K562 (cell line): ENCODE measurements around the gene TBCC.

Experiments
- ESRRA ChIP-seq: fragments of 450-650 bp; IDR thresholded peaks from 2 replicates; pipeline ENCODE4 v1.6.1; 2014; ENCODE audit warnings: low read depth, mild to moderate bottlenecking, moderate library complexity, borderline replicate concordance
- JUND ChIP-seq, 2 experiments: IDR thresholded peaks; 2 replicates in 1 of 2; 3 replicates in 1 of 2; pipeline ENCODE4 v1.6.1; 2011; ENCODE audit warnings: borderline replicate concordance in 2 of 2, low read depth in 2 of 2, low read length in 2 of 2, improper control_type of control experiment in 1 of 2, missing biosample characterization in 1 of 2, missing genetic modification characterization in 1 of 2, missing genetic modification reagents in 1 of 2
- L3MBTL2 ChIP-seq: fragments of 450-650 bp; IDR thresholded peaks from 2 replicates; pipeline ENCODE4 v1.6.1; 2016; ENCODE audit warnings: mild to moderate bottlenecking, moderate library complexity
- RFX5 ChIP-seq: IDR thresholded peaks from 2 replicates; pipeline ENCODE4 v1.6.1; 2011; ENCODE audit warnings: low read depth, mild to moderate bottlenecking, improper control_type of control experiment, low read length
- TOE1 ChIP-seq, 2 experiments: fragments of 450-650 bp in 1 of 2; sonication (generic) in 1 of 2; formaldehyde crosslinking in 1 of 2; IDR thresholded peaks; 2 replicates each; pipeline versions ENCODE4 v1.7.1 to v1.8.0; 2016 to 2022; ENCODE audit warnings: borderline replicate concordance in 2 of 2, mild to moderate bottlenecking in 2 of 2, antibody characterized with exemption in 1 of 2, inconsistent platforms in 1 of 2, low read depth in 1 of 2, missing genetic modification reagents in 1 of 2, moderate library complexity in 1 of 2
- YY1 ChIP-seq, 3 experiments: IDR thresholded peaks; 2 replicates each; pipeline ENCODE4 v1.6.1; 2011; ENCODE audit warnings: low read length in 2 of 3, mild to moderate bottlenecking in 2 of 3, moderate library complexity in 2 of 3, borderline replicate concordance in 1 of 3, control low read depth in 1 of 3, low read depth in 1 of 3; ENCODE audit not compliant: insufficient read depth in 3 of 3, insufficient replicate concordance in 2 of 3, control insufficient read depth in 1 of 3, insufficient read length in 1 of 3; ENCODE audit errors: extremely low read depth in 1 of 3
- ZKSCAN8 ChIP-seq: fragments of 200-800 bp; sonication (Bioruptor generic); IDR thresholded peaks from 2 replicates; pipeline ENCODE4 v1.6.1; 2016; ENCODE audit warnings: missing genetic modification characterization, missing compliant biosample characterization
- ZNF12 ChIP-seq: sonication (generic); formaldehyde crosslinking; IDR thresholded peaks from 2 replicates; pipeline ENCODE4 v1.4.0; 2020; ENCODE audit warnings: mild to moderate bottlenecking, missing genetic modification reagents
- TF ChIP-seq, protein P1 (sequence below), 3 experiments: IDR thresholded peaks in 2 of 3; conservative IDR thresholded peaks in 1 of 3; 2 replicates each; pipeline ENCODE4 v1.5.1; 2011 to 2012; ENCODE audit warnings: low read length in 3 of 3, mild to moderate bottlenecking in 3 of 3, control low read depth in 2 of 3, improper control_type of control experiment in 1 of 3, inconsistent platforms in 1 of 3, low read depth in 1 of 3, mixed read lengths in 1 of 3, moderate library complexity in 1 of 3; ENCODE audit not compliant: insufficient read depth in 2 of 3
- TF ChIP-seq, protein P2 (sequence below): sonication (generic); formaldehyde crosslinking; IDR thresholded peaks from 2 replicates; pipeline ENCODE4 v1.9.0; 2022; ENCODE audit warnings: mild to moderate bottlenecking, missing genetic modification reagents
- TF ChIP-seq, protein P3 (sequence below): fragments of 450-650 bp; IDR thresholded peaks from 2 replicates; pipeline ENCODE4 v1.6.1; 2016
- TF ChIP-seq, protein P4 (sequence below): sonication (generic); formaldehyde crosslinking; IDR thresholded peaks from 2 replicates; pipeline ENCODE4 v1.8.1; 2023; ENCODE audit warnings: mild to moderate bottlenecking, missing genetic modification reagents
- TF ChIP-seq, protein P5 (sequence below): sonication (generic); formaldehyde crosslinking; IDR thresholded peaks from 2 replicates; pipeline ENCODE4 v1.8.1; 2022; ENCODE audit warnings: missing genetic modification reagents
- TF ChIP-seq, protein P6 (sequence below): fragments of 450-650 bp; formaldehyde crosslinking; IDR thresholded peaks from 2 replicates; pipeline ENCODE4 v1.4.0; 2022; ENCODE audit warnings: missing genetic modification characterization

DNA sequence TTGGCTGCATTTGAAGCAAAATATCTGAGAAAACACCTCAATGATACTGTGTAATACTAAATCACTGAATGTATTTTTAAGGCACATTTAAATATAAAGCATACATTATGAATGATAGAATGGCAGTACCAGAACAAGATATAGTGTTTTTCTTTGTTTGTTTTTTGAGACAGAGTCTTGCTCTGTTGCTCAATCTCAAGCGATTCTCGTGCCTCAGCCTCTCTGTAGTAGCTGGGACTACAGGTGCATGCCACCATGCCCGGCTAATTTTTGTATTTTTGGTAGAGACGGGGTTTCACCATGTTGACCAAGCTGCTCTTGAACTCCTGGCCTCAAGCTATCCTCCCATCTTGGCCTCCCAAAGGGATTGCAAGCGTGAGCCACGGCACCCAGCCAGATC lies 33.6 kb upstream of the TBCC start:
- TF ChIP-seq ESRRA = no peak
- TF ChIP-seq, protein P1, sequence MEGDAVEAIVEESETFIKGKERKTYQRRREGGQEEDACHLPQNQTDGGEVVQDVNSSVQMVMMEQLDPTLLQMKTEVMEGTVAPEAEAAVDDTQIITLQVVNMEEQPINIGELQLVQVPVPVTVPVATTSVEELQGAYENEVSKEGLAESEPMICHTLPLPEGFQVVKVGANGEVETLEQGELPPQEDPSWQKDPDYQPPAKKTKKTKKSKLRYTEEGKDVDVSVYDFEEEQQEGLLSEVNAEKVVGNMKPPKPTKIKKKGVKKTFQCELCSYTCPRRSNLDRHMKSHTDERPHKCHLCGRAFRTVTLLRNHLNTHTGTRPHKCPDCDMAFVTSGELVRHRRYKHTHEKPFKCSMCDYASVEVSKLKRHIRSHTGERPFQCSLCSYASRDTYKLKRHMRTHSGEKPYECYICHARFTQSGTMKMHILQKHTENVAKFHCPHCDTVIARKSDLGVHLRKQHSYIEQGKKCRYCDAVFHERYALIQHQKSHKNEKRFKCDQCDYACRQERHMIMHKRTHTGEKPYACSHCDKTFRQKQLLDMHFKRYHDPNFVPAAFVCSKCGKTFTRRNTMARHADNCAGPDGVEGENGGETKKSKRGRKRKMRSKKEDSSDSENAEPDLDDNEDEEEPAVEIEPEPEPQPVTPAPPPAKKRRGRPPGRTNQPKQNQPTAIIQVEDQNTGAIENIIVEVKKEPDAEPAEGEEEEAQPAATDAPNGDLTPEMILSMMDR (IDR thresholded peaks at IDR 0.05 in 2 of 3, conservative IDR thresholded peaks at IDR 0.05 in 1 of 3; ENCODE audit: insufficient read depth in 2 of 3, low read depth in 1 of 3, low read length in 3 of 3) = no peak
- no peak for TF ChIP-seq ZKSCAN8 (CRISPR knock-in tag)
- no peak for TF ChIP-seq JUND (IDR thresholded peaks at IDR 0.05; ENCODE audit: borderline replicate concordance, low read depth, low read length)
- no peak for TF ChIP-seq JUND (tag; IDR thresholded peaks at IDR 0.05; ENCODE audit: borderline replicate concordance, low read depth, low read length)
- TF ChIP-seq YY1 (IDR thresholded peaks at IDR 0.05; ENCODE audit: borderline replicate concordance in 1 of 3, control insufficient read depth in 1 of 3, extremely low read depth in 1 of 3, insufficient read depth in 3 of 3, insufficient read length in 1 of 3, insufficient replicate concordance in 2 of 3, low read depth in 1 of 3, low read length in 2 of 3) = no peak
- TF ChIP-seq, protein P2, sequence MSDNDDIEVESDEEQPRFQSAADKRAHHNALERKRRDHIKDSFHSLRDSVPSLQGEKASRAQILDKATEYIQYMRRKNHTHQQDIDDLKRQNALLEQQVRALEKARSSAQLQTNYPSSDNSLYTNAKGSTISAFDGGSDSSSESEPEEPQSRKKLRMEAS (CRISPR knock-in tag) = no peak
- TF ChIP-seq RFX5 = no peak
- TF ChIP-seq L3MBTL2 = no peak
- TF ChIP-seq, protein P3, sequence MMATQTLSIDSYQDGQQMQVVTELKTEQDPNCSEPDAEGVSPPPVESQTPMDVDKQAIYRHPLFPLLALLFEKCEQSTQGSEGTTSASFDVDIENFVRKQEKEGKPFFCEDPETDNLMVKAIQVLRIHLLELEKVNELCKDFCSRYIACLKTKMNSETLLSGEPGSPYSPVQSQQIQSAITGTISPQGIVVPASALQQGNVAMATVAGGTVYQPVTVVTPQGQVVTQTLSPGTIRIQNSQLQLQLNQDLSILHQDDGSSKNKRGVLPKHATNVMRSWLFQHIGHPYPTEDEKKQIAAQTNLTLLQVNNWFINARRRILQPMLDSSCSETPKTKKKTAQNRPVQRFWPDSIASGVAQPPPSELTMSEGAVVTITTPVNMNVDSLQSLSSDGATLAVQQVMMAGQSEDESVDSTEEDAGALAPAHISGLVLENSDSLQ = no peak
- no peak for TF ChIP-seq ZNF12 (CRISPR knock-in tag)
- TF ChIP-seq, protein P4, sequence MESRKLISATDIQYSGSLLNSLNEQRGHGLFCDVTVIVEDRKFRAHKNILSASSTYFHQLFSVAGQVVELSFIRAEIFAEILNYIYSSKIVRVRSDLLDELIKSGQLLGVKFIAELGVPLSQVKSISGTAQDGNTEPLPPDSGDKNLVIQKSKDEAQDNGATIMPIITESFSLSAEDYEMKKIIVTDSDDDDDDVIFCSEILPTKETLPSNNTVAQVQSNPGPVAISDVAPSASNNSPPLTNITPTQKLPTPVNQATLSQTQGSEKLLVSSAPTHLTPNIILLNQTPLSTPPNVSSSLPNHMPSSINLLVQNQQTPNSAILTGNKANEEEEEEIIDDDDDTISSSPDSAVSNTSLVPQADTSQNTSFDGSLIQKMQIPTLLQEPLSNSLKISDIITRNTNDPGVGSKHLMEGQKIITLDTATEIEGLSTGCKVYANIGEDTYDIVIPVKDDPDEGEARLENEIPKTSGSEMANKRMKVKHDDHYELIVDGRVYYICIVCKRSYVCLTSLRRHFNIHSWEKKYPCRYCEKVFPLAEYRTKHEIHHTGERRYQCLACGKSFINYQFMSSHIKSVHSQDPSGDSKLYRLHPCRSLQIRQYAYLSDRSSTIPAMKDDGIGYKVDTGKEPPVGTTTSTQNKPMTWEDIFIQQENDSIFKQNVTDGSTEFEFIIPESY (CRISPR knock-in tag) = no peak
- TF ChIP-seq, protein P5, sequence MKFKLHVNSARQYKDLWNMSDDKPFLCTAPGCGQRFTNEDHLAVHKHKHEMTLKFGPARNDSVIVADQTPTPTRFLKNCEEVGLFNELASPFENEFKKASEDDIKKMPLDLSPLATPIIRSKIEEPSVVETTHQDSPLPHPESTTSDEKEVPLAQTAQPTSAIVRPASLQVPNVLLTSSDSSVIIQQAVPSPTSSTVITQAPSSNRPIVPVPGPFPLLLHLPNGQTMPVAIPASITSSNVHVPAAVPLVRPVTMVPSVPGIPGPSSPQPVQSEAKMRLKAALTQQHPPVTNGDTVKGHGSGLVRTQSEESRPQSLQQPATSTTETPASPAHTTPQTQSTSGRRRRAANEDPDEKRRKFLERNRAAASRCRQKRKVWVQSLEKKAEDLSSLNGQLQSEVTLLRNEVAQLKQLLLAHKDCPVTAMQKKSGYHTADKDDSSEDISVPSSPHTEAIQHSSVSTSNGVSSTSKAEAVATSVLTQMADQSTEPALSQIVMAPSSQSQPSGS (CRISPR knock-in tag) = no peak
- TF ChIP-seq TOE1 (IDR thresholded peaks at IDR 0.05; ENCODE audit: borderline replicate concordance) = no peak
- no peak for TF ChIP-seq TOE1 (CRISPR knock-in tag; IDR thresholded peaks at IDR 0.05; ENCODE audit: borderline replicate concordance, low read depth)
- TF ChIP-seq, protein P6, sequence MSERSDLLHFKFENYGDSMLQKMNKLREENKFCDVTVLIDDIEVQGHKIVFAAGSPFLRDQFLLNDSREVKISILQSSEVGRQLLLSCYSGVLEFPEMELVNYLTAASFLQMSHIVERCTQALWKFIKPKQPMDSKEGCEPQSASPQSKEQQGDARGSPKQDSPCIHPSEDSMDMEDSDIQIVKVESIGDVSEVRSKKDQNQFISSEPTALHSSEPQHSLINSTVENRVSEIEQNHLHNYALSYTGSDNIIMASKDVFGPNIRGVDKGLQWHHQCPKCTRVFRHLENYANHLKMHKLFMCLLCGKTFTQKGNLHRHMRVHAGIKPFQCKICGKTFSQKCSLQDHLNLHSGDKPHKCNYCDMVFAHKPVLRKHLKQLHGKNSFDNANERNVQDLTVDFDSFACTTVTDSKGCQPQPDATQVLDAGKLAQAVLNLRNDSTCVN (CRISPR knock-in tag) = no peak
